Measurements from ENCODE around the gene GRK4. TPM values are rescaled to one million over a fixed set of nuclear protein-coding genes. Genes with fewer than 3 reads are reported as not detected.

Gene GRK4
- total RNA-seq, 1 donor from 2014 or later: 9.0 TPM

DNA sequence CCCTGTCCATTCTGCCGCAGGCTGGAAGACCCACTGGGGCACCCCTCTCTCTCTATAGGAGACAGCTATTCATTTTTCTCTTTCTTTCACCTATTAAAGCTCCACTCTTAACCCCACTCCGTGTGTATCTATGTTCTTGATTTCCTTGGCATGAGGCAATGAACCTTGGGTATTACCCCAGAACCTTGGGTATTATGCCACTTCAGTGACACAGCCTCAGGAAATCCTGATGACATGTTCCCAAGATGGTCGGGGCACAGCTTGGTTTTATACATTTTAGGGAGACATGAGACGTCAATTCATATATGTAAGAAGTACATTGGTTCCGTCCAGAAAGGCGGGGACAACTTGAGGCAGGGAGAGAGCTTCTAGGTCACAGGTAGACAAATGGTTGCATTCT is 97.6 kb downstream of the GRK4 start:
- Histone ChIP-seq H3K27ac (replicated peaks) (no peak overlapping the region), H3K27me3 (ENCODE audit: low read depth) (no peaks in the 10 kb centered on the region), H3K36me3 (no peaks in the 10 kb centered on the region), H3K4me3 (no peak overlapping the region), H3K9me3 (replicated peaks) (peaks cover 6% of the 10 kb centered on the region), H3K4me1 (no peaks in the 10 kb centered on the region)
- intact Hi-C loops (cut with micrococcal nuclease): no loop called here
- TF ChIP-seq, protein P1, sequence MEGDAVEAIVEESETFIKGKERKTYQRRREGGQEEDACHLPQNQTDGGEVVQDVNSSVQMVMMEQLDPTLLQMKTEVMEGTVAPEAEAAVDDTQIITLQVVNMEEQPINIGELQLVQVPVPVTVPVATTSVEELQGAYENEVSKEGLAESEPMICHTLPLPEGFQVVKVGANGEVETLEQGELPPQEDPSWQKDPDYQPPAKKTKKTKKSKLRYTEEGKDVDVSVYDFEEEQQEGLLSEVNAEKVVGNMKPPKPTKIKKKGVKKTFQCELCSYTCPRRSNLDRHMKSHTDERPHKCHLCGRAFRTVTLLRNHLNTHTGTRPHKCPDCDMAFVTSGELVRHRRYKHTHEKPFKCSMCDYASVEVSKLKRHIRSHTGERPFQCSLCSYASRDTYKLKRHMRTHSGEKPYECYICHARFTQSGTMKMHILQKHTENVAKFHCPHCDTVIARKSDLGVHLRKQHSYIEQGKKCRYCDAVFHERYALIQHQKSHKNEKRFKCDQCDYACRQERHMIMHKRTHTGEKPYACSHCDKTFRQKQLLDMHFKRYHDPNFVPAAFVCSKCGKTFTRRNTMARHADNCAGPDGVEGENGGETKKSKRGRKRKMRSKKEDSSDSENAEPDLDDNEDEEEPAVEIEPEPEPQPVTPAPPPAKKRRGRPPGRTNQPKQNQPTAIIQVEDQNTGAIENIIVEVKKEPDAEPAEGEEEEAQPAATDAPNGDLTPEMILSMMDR (IDR thresholded peaks at IDR 0.05; ENCODE audit: borderline replicate concordance): no peak
- DNase-seq: no peak

DNA sequence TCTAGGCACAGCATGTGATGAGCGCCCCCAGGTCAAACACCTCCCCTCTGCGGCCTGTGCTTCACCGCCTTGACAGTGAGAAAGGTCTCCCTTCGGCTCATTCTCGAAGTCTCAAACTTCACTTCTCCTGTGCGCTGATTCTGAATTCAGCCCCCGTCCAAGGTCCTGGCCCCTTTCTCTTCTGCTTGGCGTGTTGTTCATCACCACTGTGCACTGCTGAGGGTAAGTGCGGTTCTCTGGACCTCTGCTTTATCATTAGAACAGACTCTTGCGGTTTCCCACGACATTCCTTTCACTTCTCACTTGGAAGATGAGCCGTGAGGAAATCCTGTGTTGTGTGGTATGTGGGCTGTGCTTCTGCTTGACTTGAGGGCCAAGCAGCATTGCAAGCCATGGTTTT is 99.1 kb downstream of the GRK4 start:
- DNase-seq: no peak
- no peaks in the 10 kb centered on the region for H3K36me3 ChIP-seq
- peaks cover 7% of the 10 kb centered on the region for H3K9me3 ChIP-seq (replicated peaks)
- no peaks in the 10 kb centered on the region for H3K4me1 ChIP-seq
- H3K4me3 ChIP-seq: no peak overlapping the region
- H3K27ac ChIP-seq (replicated peaks): no peak overlapping the region
- TF ChIP-seq, protein P1 (IDR thresholded peaks at IDR 0.05; ENCODE audit: borderline replicate concordance): no peak
- no peaks in the 10 kb centered on the region for H3K27me3 ChIP-seq (ENCODE audit: low read depth)
- intact Hi-C loops (cut with micrococcal nuclease): no loop called here

DNA sequence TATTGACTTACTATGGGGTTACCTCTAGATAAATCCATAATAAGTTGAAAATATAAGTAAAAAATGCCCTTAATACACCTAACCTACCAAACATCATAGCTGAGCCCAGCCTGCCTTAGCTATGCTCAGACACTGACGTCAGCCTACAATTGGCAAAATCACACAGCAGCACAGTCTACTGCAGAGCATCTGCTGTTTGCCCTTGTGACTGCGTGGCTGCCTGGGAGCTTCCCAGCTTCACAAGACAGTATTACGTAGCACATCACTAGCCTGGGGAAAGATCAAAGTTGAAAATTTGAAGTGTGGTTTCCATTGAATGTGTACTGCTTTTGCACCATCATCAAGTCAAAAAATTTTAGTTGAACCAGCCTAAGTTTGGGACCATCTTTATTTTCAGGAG is 102.2 kb downstream of the GRK4 start:
- Histone ChIP-seq H3K36me3 (no peaks in the 10 kb centered on the region), H3K27me3 (ENCODE audit: low read depth) (no peaks in the 10 kb centered on the region), H3K4me3 (no peak overlapping the region), H3K27ac (replicated peaks) (no peak overlapping the region), H3K4me1 (no peaks in the 10 kb centered on the region), H3K9me3 (replicated peaks) (peaks cover 7% of the 10 kb centered on the region)
- DNase-seq: no peak
- intact Hi-C loops (cut with micrococcal nuclease): no loop called here
- TF ChIP-seq, protein P1 (IDR thresholded peaks at IDR 0.05; ENCODE audit: borderline replicate concordance): no peak

DNA sequence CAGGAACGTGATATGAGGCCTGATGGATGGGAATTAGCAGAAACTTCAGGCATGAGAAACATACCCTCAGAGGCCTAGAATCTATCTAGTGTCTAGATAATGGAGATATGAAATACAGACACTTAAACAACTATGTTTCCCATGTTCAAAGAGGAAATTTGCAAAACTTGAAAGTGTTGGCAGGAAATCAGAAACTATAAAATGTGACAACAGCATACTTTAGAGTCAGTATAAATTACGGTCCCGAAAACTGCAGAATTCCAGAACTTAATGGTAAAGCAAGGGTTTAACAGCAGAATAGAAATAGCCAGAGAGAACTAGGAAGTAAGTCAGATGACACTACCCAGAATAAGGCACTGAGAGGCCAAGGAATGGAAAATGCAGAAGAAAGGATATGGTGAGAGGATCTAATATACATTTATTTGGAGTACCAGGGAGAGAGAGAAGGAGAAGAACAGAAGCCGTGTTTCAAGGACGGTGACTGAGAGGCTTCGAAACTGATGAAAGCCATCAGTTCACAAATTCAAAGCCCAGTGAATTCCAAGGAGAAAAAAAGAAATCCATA is 103.5 kb downstream of the GRK4 start:
- no peaks in the 10 kb centered on the region for H3K36me3 ChIP-seq
- no peak overlapping the region for H3K4me3 ChIP-seq
- no peak overlapping the region for H3K27ac ChIP-seq (replicated peaks)
- H3K27me3 ChIP-seq (ENCODE audit: low read depth): no peaks in the 10 kb centered on the region
- H3K9me3 ChIP-seq (replicated peaks): peaks cover 7% of the 10 kb centered on the region
- no peak for DNase-seq
- no peaks in the 10 kb centered on the region for H3K4me1 ChIP-seq
- intact Hi-C loops (cut with micrococcal nuclease): no loop called here
- TF ChIP-seq, protein P1 (IDR thresholded peaks at IDR 0.05; ENCODE audit: borderline replicate concordance): no peak

DNA sequence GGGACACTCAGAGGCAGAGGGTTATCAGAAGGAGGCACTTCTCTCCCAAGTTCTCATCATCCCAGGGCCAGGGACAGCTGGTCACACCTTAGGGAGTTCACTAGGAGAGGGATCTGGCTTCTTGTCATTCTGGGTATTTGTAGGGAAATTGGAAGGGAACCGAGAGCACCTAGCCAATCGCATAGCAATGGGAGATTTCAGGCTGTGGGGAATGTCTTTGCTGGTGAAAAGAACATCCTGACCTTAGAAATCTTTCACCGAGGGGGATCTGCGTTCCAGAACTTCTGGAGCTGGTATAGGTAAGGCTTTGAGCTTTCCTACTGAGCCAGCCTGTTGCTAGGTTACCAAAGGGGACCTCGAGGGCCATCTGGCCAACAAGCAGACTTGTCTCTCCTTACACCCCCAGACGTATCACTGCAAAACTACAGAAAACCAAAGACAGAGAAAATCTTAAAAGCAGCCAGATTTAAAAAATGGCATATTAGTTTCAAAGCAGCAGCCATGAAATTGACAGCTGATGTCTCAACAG is 104.2 kb downstream of the GRK4 start:
- TF ChIP-seq, protein P1 (IDR thresholded peaks at IDR 0.05; ENCODE audit: borderline replicate concordance): no peak
- DNase-seq: no peak
- H3K36me3 ChIP-seq: no peaks in the 10 kb centered on the region
- H3K27me3 ChIP-seq (ENCODE audit: low read depth): no peaks in the 10 kb centered on the region
- no peaks in the 10 kb centered on the region for H3K4me1 ChIP-seq
- intact Hi-C loops (cut with micrococcal nuclease): no loop called here
- no peak overlapping the region for H3K27ac ChIP-seq (replicated peaks)
- H3K4me3 ChIP-seq: no peak overlapping the region
- H3K9me3 ChIP-seq (replicated peaks): peaks cover 7% of the 10 kb centered on the region
